ENCODE data around the gene UXS1.
"Not testable (repeated sequence)": the region's sequence is repeated elsewhere in the genome, so short reads cannot be mapped to it uniquely, and the experiment has no call there.

The UXS1 gene

DNA sequence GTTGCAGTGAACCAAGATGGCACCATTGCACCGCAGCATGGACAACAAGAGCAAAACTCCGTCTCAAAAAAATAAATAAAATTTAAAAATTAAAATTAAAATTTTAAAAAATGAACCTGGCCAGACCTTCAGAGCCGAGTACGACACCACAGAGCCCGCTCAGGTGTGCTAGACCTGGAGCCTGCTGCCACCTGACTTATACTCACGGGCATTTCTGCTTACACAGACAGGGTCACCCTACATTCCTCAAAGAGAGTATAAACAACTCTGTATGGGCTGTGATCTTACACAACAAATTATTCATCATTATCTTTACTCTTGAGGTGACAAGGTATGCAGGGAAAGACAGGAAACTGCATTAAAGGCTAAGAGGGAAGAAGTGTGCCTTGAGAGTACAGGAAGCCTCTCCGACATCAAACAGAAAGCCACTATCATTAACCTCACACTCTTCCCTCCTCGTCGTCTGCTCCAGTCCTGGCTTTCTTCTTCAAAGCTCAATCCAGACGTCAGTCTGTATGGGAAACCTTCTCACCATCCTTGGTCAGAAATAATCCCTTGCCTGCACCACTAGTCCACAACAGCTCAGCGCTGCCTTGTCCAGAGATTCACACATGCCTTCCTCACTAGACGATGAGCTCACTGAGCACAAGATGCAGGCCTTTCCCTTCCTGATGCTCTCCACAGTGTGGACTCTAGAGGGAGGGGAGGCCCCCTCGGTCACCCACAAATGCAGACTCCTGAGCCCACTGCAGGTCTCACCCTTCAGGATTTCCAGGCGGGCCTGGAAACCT is 56.2 kb downstream of the UXS1 start:
- FAIRE-seq (no peak), DNase-seq (ENCODE audit: insufficient read length, low spot score) (no peak)

DNA sequence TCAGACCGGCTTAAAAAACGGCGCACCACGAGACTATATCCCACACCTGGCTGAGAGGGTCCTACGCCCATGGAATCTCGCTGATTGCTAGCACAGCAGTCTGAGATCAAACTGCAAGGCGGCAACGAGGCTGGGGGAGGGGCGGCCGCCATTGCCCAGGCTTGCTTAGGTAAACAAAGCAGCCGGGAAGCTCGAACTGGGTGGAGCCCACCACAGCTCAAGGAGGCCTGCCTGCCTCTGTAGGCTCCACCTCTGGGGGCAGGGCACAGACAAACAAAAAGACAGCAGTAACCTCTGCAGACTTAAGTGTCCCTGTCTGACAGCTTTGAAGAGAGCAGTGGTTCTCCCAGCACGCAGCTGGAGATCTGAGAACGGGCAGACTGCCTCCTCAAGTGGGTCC is 62.9 kb downstream of the UXS1 start:
- DNase-seq (ENCODE audit: insufficient read length, low spot score); FAIRE-seq: not testable (repeated sequence)

DNA sequence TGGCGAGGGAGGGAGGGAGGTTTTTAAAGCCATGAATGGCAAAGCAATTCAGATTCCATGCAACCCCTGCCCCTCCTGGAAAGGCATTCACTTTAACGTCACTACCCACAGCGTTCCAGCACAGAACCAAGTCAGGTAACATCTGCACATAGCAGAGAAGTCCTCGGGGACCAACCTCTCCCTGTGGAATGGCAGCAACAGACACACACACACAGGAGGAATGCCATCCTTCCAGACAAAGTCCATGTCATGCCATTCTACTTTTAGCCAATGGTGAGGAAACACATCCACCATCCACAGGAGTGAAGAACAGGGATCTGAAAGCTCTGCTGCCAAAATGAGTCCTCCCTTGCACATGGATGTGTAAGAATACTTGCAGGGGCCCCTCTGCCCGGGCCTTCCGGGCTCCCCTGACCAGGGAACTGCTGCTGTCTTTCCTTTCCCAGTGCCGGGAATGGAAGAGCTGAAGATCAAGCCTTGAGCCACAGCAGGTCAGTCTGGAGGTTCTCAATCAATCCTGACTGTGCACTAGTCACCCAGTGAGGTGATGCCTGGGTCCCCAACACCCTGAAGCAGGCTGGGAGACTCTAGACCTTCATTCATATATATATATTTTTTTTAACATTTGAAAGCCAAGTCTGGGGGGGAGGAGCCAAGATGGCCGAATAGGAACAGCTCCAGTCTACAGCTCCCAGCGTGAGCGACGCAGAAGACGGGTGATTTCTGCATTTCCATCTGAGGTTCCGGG is 63.7 kb downstream of the UXS1 start:
- FAIRE-seq, result no peak
- no peak for DNase-seq (ENCODE audit: insufficient read length, low spot score)

DNA sequence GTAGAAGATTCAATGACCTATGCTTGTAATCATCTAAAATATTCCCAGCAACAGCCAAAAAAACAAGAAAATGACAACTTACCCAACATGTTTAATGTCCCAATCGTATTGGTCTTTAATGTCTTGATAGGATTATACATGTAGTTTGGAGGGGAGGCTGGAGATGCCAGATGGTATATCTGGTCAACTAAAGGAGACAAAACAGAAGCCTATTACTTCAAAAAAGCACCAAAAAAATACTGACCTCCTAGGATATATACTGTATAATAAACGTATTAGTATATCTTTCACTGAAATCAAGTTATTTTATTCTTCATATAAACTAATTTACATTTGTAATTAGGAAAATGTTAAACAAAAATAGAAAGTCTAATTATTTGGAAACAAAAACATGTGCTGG is 64.5 kb downstream of the UXS1 start:
- DNase-seq (ENCODE audit: insufficient read length, low spot score) (no peak), FAIRE-seq (no peak)

DNA sequence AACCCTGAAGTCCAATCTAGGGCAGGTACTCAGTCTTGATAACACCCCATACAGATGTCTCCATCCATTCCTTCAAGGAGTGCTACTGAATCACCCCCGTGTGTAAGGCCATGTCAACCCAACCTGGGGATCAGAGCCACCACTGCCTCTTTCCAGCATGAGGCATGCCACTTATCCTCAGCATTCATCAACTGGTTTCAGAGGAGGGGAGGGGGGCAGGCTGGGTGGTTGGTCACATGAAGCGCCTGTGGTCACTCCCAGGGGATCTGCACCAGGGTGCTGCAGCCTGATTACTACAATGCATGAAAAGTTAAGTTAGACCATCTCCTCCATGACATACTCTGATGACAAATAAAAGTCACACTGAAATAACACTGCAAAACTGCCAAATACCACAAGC is 65.0 kb downstream of the UXS1 start:
- FAIRE-seq, result no peak
- DNase-seq (ENCODE audit: insufficient read length, low spot score), result no peak

DNA sequence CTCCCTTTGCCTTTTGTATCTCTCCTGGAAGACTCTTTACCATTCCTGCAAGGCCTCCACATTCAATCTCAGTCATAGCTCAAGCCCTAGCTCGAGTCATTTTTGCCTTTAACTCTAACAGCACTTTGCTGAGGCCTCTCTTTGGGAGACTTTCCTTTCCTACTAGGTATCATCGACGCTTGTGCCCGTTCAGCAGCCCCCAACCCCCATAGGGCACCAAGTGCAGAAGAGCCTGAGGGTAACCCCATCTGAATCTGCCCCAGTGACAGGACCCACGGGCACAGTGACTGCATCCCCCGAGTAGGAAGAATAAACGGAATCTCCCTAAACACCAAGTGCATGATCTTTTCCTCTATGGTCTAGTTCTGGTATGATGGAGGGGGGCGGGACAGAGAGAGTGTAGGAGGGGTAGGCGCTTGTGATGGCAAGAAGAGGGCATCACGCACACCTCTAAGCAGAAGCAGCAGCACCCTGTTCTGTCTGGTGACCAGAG is 66.3 kb downstream of the UXS1 start:
- no peak for DNase-seq (ENCODE audit: insufficient read length, low spot score)
- no peak for FAIRE-seq

DNA sequence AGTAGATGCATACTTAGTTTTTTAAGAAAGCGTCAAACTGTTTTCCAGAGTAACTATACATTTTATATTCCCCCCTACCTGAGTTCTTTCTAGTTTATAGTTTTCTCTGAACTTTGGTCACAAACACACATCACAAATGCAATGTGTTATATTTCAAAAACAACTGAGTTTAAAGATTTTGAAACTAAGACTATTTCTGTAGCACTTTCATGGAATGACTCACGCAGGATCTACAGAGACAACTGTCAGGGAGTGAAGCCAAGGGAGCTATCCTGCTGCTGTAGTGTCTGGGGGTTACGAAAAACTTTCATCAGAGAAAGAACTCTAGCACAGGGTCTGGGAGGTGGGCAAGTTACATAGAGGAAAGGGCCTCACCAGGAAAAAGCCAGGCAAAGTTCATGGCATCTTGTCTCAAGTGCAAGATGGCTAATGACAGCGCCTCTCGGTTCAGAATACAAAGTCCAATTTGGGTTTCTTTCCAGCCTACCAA is 66.8 kb downstream of the UXS1 start:
- DNase-seq (ENCODE audit: insufficient read length, low spot score), result no peak
- FAIRE-seq, result no peak

DNA sequence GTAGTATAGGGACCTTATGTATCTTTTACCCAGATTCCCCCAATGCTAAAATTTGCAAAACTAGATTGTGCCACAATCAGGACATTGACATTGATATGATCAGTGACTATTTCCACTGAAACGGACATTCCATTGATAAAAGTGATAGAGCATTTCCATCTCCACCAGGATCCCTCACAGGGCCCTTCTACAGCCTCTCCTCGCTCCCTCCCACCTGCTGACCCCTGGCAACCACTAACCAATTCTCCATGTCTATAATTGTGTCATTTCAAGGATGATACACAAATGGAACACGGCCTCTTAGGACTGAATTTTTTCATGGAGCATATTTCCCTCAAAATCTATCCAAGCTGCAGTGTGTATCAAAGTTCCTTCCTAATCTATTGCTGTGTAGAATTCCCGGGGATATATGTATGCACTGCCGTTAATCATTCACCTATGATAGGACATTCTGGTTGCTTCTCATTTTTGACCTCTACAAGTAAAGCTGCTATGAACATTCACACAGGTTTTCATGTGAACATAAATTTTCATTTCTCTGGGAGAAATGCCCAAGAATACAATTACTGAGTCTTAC is 67.3 kb downstream of the UXS1 start:
- no peak for FAIRE-seq

DNA sequence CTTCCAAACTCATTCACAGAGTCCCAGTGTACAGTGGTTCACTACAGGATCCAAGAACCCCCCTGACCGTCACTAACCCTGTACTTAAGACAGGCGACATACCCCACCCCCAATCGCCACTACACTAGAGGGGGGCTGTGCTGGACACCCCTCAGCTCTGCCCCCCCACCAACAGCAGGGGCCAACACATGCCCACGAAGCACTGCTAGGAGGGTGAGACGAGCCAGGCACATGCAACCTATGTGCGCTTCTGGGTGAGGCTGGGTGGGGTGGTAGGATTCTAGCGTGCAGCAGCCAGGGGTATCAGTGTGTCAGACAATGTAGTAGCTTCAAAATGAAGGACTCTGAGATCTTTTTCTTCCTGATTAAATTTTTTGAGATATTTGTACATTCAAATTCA is 67.8 kb downstream of the UXS1 start:
- DNase-seq (ENCODE audit: insufficient read length, low spot score), result no peak
- no peak for FAIRE-seq

More for the DNA sequence above, 67.3 kb downstream of the UXS1 start:
- DNase-seq (ENCODE audit: insufficient read length, low spot score), result no peak

DNA sequence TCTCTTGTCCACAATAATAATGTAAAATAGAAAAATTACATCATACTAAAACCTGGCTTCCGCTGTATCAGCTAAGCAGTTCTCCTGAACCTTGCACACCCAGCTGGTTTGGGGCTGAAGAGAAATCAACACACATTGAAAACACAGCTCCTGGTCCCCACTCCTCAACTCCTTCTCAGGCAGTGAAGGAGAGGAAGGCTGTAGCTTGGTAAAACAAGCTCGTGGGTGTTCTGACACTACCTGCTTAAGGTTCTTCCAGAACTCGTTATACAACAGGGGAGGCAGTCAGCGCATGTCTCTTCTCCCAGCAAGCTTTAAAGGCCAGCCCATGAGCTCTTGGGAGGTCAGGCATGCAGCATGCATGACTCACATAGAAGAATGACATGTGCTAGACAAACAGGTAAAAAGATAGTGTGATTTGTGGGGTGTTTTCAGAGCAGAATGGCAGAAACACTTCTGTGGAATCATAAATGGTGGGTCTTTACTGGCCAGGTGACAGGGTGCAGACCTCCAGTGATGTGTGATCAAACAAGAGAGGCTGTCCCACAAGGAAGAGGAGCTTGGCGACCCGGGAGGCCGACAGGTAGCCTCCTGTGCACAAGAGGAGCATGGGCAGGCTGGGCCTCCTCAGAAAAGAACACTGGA is 69.1 kb downstream of the UXS1 start:
- DNase-seq (ENCODE audit: insufficient read length, low spot score), result no peak
- FAIRE-seq, result no peak

DNA sequence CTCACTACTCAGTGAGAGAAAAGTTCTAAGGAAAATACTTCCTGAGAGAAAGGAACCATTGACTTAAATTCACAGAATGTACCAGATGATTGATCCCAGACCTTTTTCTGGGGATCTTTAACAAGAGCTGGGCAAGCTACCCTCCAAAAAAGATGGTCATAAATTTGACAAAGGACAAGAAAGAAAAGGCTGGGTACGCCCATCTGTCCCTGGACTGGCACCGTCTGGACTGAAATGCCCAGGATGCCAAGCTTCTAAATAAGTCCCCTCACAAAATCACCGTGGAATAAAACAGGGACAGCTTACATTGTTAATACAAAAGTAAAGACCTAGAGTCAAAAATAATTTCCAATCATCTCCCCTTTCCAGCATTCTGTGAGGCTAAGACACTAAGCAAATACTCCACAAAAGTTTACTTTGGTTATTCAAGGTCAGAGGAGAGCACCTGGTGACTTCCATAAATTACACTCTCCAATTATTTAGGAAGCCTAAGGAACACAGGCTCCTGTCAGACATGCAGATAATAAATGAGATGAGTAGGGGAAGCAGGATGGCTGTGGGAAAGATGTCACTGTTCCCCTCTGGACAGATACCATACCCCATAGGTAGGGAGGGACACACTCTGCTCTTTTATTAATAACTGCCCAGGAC is 69.9 kb downstream of the UXS1 start:
- DNase-seq (ENCODE audit: insufficient read length, low spot score), result no peak
- FAIRE-seq, result no peak

DNA sequence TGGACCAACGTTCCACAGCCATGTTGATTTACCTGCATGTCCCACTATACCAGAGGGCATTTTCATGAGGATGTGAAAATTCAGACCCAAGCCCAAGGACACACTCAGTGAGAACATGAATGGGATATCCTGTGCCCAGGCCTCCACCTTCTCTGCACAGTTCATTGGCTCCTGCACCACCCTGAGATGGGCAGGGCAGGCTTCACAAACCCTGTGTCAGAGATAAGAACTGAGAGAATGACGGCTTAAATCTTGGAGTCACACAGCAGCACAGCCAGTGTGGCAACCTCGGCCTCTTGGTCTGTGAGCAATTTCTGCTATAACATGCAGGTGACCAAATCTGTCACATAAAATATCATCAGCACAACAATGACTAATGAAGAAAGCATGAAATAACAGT is 71.9 kb downstream of the UXS1 start:
- FAIRE-seq (no peak), DNase-seq (ENCODE audit: insufficient read length, low spot score) (no peak)

DNA sequence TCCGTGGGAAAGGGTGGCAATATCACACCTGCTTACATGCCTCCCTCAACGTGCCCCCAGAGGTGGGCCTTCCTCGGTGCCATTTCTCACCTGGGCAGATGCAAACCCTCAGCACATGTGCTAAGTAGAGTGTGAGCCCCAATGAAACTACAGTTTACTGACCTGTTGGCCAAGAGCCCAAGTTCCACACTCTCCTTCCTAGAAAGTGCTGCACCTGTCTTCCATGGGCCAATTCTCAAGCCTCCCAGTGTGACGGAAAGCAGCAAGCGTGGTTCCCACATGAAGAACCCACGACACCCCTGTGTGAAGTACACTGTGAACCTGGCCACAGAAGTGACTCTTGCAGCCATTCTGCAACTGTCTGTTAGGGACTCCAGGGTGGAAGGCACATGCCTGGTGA is 73.7 kb downstream of the UXS1 start:
- FAIRE-seq, result no peak
- no peak for DNase-seq (ENCODE audit: insufficient read length, low spot score)

DNA sequence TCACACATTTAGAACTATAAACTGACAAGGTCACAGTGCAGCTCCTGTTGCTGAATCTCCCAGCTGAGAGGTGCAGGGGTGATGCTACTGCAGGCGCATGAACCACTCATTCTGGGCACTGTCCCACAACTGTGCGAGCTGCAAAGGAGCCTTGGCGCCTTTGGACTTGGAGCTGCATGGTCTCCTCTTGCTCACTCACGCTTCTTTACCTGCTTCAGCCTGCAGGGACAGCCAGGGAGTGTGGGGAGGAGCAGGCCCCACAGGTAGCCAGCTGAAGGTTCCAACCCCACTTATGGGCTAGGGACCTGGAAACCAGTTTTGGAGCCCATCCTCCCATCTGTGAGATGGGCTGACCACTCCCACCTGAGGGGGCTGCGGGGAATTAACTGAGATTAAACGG is 75.0 kb downstream of the UXS1 start:
- DNase-seq (ENCODE audit: insufficient read length, low spot score), result no peak
- no peak for FAIRE-seq

DNA sequence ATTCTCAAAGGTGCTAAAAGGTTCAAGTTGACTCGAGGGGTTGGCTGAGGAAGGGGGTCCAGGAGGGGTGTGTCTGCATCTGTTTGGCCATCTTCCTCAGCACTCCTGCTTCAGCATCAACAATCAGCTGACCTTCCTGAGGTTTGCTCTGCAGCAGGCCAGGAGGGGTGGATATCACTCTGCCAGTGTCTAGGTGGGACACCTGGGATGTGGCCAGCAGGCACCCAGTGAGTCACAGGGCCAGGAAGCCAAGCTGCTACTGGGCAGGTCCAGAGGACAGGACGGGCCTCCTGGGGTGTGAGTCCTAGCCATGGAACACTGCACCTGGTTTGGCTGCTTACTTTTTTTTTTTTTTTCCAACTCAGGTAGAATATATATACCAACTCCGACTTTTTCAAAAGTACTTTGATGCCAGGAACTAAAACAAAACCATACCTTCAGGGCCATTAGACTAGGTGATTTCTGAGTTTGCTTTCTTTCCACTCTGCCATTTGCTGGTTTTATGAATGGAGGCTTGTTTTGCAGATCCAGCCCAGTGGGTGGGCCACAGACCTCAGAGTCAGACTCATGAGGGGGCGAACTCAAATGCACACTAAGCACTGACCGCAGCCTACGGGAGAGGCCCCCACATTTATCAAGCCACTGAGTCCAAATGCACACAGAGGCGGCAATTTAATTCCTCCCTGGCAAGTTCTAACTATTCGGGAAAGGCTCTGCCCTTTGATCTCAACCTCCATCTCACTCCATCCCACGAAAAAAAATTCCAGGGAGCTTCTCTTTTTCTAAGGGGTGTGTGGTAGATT is 76.0 kb downstream of the UXS1 start:
- FAIRE-seq (no peak), DNase-seq (ENCODE audit: insufficient read length, low spot score) (no peak)

DNA sequence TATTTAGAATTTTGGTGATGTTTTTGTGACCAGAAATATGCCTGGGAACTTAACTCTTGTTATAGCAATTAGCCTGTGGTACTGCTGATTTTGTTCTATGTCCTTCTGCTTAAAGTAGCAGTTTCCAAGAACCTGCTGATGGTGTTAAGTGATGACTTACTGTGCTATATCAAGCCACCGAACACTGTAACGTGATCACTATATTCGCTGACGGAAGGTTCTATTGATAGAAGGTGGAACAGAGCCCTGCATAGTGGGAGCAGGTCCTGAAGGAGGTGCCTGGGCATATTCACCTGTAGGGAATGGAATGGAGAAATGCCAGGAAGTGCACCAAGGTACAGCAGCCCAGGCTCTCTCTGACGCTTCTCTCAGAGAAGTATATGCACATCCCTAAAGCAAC is 76.8 kb downstream of the UXS1 start:
- no peak for FAIRE-seq

DNA sequence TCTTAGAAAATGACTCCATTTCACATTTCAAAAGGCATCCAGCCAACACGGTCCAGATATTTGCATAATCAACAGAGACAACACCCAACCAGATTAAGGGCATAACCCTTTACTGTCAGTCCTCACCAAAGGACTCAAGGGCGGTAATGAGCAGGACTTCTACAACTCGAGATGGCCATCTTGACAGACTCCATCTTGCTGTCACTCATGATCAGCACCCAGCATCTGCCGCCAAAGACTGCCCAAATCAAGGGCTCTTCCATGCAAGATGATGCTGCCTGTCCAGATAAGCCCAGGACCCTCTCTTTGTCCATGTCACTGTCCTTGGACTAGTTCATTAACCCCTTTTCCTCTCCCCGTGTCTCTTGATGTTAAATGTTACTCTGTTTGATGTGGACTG is 77.9 kb downstream of the UXS1 start:
- DNase-seq (ENCODE audit: insufficient read length, low spot score) (no peak), FAIRE-seq (no peak)

More for the DNA sequence above, 76.8 kb downstream of the UXS1 start:
- no peak for DNase-seq (ENCODE audit: insufficient read length, low spot score)

DNA sequence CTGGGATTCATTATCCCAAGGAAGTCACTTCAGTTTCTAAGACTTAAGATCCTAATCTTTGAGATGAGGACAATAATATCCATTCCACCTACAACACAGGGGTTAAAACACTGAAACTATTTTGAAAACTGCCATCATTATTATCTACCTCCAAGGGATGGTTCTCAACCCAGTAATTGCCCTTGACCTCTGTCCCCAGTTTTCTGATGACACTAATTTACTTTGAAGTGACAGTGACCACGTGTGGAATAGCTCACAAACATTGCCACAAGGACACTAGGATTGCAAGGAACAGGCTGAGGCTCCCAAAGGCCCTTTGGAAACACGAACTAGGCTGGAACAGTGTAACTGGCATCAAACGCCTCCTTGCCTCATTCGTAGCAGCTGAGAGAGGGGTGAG is 78.4 kb downstream of the UXS1 start:
- FAIRE-seq (no peak), DNase-seq (ENCODE audit: insufficient read length, low spot score) (no peak)

DNA sequence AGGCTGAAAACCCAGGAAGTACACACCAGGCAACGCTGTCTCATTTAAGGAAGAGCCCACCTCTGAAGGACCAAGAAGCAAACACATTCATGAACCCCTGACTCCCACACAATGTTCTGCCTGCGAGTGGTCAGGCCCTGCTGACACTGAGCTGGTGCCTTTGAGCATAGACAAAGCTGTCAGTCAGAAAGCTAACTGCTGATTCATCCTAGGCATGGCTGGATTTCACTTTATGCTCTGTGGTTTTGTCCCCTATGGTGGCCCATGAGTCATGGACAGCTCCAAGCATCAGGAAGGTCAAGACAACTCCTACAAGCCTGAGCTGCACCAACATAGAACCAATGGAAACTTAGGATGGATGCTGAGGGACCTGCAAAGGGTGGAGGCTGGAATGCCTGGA is 78.9 kb downstream of the UXS1 start:
- FAIRE-seq (peak; percentile 48), DNase-seq (ENCODE audit: insufficient read length, low spot score) (peak; percentile 46)

DNA sequence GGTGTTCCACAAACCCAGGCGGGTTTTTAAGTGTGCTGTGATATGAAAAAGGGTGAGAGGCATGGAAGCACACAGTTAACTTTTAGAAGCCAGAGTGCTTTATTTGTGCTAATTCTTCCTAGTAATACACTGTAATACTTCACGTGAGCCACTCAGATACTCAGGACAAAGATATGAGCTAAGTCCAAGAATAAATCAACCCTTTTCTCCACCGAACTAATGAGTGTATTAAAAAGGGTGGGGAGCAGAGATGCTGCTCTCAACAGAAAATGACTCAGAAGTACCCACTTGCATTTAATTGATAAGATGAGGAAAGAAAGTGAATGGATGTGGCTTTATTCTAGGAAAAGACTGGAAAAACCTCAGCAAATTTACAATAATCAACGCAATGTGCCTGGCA is 79.9 kb downstream of the UXS1 start:
- DNase-seq (ENCODE audit: insufficient read length, low spot score), result no peak
- FAIRE-seq, result no peak
